ENCODE measurements around the gene ARPC5L. TPM values are rescaled to one million over a fixed set of nuclear protein-coding genes. Genes with fewer than 3 reads are reported as not detected.
"Not testable (repeated sequence)": the region's sequence is repeated elsewhere in the genome, so short reads cannot be mapped to it uniquely, and the experiment has no call there.

Gene ARPC5L
- total and polyA plus RNA-seq, 2 experiments from 2014 or later = 35.9 to 87.3 TPM

- H3K27ac Mint-ChIP-seq, ATAC-seq: not testable (repeated sequence)
Observed at GRCh38 chr9:124920394-124920793, 58.5 kb downstream of the ARPC5L start.

More at GRCh38 chr9:124920394-124920793, 58.5 kb downstream of the ARPC5L start:
- H3K27ac ChIP-seq (ENCODE audit: low read depth); H3K4me3 Mint-ChIP-seq; DNase-seq (ENCODE audit: low spot score); H3K4me1 ChIP-seq (ENCODE audit: insufficient read depth); H3K9me2 ChIP-seq (ENCODE audit: insufficient read depth); H4K20me1 ChIP-seq (replicated peaks; ENCODE audit: insufficient read depth); H3K36me3 Mint-ChIP-seq (ENCODE audit: low read depth); H2AFZ ChIP-seq; H3K79me2 ChIP-seq (replicated peaks; ENCODE audit: insufficient read depth); H3K4me2 ChIP-seq; H3K9me3 Mint-ChIP-seq; H3K4me1 Mint-ChIP-seq; H3K36me3 ChIP-seq (ENCODE audit: insufficient read depth); H3K4me3 ChIP-seq; H3F3A ChIP-seq (replicated peaks; ENCODE audit: low read depth); H3K27me3 ChIP-seq (ENCODE audit: insufficient read depth); H3K27me3 Mint-ChIP-seq (ENCODE audit: insufficient read depth, low read depth, poor library complexity): not testable (repeated sequence)

Small RNA genes lying within 50 kb of the gene (small RNA-seq; reads per million reads assigned to genes)
- gene RNU4-82P (ENCODE audit: low replicate concordance) = not detected

Other genes with a start within 250 kb of the ARPC5L start
- 125 and 139 TPM in 2 replicates for gene NR6A1, start 90.8 kb upstream of the ARPC5L start, total RNA-seq (2014; rRNA removed; shearing (Covaris generic))
- gene NR6A1, start 90.8 kb upstream of the ARPC5L start, polyA plus RNA-seq (2016; fragmentation: Nextera tagmentation; extraction: Ambion mirVana) = 40.9 and 44.2 TPM in 2 replicates
- gene OLFML2A, start 85.0 kb upstream of the ARPC5L start, total RNA-seq (2014; rRNA removed; shearing (Covaris generic)) = 6.4 and 6.7 TPM in 2 replicates
- 1.1 TPM in 2 replicates for gene OLFML2A, start 85.0 kb upstream of the ARPC5L start, polyA plus RNA-seq (2016; fragmentation: Nextera tagmentation; extraction: Ambion mirVana)
- not detected in 2 replicates for gene WDR38, start 8.7 kb upstream of the ARPC5L start, total RNA-seq (2014; rRNA removed; shearing (Covaris generic))
- gene WDR38, start 8.7 kb upstream of the ARPC5L start, polyA plus RNA-seq (2016; fragmentation: Nextera tagmentation; extraction: Ambion mirVana) = not detected in 2 replicates
- gene RPL35, start 173 bp upstream of the ARPC5L start, total RNA-seq (2014; rRNA removed; shearing (Covaris generic)) = 1,202 and 1,683 TPM in 2 replicates
- 4,143 and 4,572 TPM in 2 replicates for gene RPL35, start 173 bp upstream of the ARPC5L start, polyA plus RNA-seq (2016; fragmentation: Nextera tagmentation; extraction: Ambion mirVana)
- 6.1 and 14.7 TPM in 2 replicates for gene GOLGA1, start 79.0 kb downstream of the ARPC5L start, total RNA-seq (2014; rRNA removed; shearing (Covaris generic))
- 8.0 and 8.8 TPM in 2 replicates for gene GOLGA1, start 79.0 kb downstream of the ARPC5L start, polyA plus RNA-seq (2016; fragmentation: Nextera tagmentation; extraction: Ambion mirVana)

All from GM23338 (cell line).